HG03025 (cell line): Measurements from ENCODE around the gene SLC39A7.
A peak's percentile ranks its signal among the peaks of the same experiment; 100 is the strongest.

Experiments
- ATAC-seq: cut with Tn5 transposase; IDR thresholded peaks from one replicate; pipeline ENCODE4 v1.9.1; 2021; ENCODE audit warnings: mild to moderate bottlenecking, moderate library complexity; ENCODE audit not compliant: unreplicated experiment, low FRiP score

SLC39A7 gene

DNA sequence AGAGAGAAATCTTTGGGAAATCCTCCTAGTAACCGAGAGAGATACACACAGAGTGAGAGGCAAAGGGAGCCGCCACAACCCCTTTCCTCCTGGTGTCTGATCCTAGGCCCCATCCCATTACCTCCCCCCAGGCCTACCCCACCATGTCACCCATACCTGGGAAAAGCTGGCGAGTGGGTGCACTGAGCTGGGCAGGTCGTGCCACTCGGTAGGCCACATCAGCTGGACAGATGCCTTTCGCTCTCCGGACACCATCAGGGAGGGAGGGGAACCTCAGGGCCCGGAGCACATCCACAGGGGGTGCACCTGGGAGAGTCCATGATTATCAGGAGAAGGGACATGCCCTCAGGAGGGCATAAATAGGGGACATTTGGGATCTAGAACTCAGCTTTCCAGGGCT, 11.5 kb upstream of the SLC39A7 start:
- no peak for ATAC-seq

DNA sequence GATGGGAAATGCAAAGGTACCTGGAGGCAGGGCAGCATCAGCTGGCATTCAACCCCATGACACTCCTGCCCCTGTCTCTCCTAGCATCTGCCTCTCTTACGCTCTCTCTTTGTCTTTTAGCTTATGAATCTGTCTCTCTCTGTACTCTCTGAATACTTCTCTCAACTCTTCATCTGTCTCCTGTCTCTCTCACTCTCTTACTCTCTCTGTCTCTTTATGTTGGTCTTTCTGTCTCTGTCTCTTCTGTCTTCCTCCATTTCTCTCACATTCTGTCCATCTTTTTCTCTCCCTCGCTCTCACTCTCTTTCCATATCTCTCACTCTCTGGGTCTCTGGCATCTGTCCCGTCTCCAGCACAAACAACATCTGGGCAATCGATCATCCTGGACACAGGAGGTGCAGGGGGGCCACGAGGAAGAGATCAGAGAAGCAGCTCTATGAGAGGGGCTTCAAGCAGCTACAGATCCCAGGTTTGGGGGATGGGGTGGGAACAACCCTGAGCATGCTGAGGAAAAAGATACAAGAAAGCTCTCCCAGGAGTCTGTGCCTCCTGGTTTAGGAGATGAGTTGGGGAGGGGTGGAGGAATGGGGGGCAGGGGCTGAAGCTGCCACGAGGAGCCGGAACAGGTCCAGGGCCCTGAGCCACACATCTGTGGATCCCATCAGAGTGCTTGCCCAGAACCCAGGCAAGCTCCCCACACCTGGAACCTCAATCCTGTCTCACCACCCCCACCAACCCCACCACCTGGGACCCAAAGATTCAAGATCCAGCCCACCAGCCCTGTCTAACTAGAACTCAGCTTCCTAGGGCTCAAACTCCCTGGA, 10.8 kb upstream of the SLC39A7 start:
- ATAC-seq: no peak

DNA sequence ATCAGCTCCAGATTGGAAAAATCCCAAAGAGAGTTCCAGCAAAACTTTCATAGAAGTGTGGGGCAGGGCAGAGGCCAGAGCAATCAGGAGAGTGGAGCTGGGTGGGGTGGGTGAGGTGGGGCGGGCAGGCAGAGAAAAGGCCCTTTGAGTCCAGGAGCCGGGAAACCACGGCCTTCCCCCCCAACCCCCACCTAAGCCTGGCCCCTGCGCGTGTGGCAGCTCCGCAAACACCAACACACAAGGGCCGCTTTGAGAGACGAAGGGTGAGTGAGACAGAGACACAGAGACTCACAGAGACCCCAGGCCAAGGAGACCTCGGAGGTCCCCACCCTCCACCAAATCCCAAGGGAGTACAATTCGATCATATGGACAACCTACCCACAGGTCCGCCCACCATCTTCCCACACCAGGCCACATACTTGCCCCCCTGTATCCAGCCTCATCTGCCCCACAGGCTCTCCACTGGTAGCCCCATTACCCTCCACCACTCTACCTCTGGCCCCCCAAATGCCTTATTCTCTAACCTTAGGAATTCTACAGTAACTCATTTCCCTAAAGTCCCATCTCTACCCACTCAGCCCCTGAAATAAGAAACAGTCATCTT, 10.1 kb upstream of the SLC39A7 start:
- ATAC-seq: no peak

DNA sequence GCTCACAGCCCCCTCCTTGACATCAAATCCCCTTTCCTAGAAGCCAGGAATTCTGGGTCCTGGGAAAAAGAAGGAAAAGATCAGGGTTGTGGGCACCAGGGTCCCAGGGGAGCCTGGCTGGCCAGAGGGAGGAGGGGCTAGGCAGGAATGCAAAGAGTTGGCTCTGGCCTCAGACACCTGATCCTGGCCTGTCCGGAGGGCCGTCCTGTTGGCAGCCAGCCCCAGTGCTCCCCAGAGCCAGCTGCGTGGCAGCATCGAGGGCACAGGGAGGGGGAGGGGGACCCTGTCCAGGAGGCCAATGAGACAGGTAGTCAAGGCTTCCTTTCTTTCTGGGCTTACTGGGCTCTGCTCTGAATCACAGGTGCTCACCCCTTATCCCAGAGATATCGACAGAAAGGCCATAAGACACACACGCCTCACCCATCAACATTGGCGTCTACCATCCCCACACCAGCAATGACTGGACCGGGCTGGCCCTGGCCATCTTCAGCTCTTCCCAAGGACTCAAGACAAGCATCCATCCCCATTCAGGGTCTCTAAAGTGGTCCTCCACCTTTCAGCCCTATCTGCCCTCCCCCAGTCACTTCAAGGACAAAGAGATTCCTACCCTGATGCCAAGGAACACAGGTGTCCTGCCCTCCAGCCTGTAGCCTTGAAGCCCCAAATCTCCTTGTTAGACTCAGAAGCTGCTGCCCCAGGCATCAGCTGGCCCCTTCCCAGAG, 9.1 kb upstream of the SLC39A7 start:
- ATAC-seq: no peak

DNA sequence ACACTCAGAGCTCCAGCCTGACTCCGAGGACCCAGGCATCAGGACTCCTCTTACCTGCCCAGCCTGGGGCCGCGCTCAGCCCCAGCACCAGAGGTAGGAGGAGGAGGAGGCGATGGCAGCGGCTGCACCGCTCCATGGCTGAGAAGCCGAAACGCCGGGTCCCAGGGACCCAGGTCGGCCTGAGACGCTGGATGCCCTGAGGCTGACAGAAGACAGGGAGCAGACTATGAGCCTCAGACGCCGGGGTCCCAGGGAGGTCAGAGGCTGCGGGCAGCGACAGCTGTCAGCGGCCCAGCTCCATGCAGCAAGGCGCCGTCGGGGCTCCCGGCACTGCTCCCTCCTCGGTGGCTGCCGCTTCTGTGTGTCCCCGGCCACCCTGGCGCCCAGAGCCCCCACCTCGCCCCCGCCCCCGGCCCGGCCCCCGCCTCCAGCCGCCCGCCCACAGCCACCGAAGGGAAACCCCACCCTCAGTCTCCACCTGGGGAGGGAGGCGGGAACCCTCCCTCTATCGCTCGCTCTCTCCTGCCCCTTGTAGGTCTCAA, 8.5 kb upstream of the SLC39A7 start, which contains the start of gene COL11A2:
COL11A2 (minus strand) TSS at position 363 of the 542 bp plus-strand sequence; CDS start at position 136, 227 bp downstream.
- ATAC-seq: no peak

DNA sequence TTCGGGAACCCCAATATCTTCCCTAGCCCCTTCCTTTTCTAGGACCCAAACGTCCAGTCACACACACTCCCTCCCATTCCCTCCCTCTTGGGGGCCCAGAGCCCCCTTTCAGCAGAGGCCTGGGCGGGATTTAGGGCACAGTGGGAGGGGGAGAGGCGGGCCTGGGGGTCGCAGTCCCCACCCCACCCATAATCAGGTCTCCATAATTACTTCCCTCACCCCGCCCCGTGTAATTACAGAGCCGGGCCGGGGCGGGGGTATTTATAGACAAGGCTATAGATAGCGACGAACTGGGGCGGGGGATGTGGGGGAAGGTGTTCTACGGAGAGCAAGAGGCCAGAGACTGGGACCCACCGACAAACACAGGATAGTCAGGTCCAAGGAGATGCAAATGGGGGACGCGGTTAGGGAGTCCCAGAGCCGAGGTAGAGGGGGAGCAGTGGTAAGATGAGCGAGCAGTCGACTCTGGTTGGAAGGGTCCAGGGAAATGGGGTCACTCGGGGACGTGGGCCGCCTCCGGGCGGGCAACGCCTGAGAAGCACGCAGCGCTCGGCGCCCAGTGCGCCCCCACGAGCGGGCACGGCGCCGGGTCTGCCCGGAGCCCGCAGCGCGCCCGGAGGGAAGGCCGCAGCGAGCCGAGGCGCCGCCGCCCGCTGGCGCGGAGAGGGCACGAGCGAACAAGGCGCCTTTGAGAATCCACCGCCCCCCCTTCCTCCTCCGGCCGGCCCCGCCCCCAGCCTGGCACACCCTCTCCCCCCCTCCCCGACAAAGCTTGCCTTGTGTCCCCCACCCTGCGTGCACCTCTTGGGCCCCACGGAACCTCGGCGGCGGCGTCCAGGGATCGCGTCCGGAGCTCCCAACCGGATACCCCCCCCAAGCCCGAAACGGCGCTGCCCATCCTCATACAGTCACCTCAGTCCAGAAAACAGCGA, 7.7 kb upstream of the SLC39A7 start:
- ATAC-seq: no peak

DNA sequence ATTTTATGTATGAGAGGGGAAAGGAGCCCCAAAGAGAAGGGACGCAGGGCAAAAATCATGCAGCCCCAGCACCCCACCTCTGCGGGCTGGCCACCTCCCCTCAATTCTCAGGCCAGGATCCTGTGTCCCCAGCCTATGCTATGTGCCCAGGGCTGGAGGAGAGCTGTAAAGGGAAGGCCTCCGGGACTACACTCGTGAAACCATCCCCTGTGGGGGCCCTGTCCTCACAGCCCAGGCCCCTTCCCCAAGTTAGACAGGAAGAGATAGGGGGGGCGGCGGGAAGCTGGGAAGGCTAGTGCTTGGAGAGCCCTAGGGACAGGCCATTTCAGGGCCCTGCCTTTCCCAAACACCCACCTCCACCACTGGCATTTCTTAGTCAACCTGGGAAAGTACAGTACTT, 7.0 kb upstream of the SLC39A7 start:
- no peak for ATAC-seq

DNA sequence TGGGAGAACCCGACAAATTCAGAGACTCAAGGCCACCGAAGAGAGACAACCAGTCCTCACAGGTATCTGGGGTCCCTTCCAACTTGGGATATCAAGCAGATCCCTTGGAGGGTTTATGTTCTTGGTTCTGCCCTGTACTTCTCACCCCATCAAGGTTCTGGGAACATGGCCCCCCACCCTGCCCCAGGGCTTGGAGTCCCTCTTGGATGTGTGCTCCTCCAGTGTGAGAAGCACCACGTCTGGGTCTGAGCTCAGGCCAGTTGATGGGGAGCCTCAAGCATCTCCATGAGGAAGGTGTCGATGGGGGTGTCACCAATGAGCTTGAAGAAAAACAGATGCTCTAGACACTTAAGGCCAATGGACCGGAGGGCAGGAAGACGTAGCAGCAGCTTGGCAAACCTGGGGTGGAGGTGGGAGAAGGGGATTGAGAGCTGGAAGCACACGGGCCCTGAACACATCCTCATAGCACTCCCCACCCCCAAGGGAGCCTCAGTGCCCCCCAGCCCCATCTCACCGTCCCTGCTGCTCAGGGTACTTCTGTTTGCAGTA, 6.2 kb upstream of the SLC39A7 start:
- no peak for ATAC-seq

DNA sequence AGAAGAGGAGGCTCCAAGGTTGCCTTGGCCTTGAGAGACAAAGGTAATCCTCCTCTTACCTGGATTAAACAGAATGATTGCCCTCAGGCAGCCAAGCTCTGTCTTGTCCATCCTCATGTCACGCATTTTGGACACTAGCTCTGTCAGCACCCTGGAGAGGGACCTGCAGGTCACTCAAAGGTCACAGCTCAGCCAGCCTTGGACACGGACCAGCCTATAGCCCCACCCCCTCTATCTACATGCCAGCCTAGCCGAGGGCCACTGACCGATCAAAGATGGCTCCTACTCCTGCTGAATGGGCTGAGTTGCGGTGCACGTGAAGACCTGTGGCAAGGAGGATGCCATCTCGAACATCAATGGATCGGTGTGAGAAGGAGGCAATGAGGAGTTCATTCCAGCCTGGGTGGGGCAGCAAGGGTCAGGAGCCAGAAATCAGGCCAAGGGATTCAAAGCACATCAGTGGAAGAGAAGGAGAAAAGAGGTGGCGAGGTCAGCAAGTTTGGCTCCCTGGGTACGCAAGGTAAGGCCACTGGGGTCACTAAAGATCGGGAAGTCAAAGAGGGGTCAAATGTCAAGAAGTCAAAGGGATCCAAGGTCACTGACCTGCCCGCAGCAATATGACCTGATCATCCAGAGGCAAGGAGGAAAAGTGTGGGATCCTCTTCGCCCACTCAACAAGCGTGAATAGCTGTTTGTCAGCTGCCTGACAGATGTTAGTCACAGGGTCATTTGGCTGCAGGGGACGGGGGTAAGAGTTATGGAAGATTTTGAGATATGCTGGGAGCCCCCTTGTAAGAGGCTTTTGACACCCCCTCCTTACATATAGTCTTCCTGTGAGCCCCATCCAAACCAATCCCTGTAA, 5.1 kb upstream of the SLC39A7 start:
- no peak for ATAC-seq

DNA sequence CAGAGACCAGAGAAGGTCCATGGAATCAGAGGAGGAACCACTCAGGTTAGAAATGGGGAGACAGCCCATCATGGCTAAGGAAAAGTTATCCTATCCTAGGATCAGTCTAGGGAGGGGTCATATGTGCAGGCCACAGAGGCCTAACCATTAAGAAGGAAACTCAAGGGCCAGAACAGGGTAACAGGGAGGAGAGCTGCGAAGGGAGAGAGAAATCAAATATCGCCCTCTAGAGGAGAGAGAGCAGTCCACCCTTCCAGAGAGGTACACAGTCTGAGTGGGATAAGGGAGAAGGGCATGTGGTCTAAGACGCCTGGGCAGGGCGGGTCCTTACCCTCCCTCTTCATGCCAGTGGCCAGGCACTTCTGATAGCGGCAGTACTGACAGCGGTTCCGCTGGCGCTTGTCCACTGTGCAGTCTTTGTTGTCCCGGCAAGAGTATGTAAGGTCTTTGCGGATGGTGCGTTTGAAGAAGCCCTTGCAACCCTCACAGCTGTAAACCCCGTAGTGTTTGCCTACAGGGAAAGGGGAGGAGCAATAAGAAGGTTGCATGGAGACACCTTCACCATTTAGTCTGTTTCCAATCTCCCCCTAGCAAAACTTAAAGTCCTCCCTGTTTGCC, 3.1 kb upstream of the SLC39A7 start:
- no peak for ATAC-seq

DNA sequence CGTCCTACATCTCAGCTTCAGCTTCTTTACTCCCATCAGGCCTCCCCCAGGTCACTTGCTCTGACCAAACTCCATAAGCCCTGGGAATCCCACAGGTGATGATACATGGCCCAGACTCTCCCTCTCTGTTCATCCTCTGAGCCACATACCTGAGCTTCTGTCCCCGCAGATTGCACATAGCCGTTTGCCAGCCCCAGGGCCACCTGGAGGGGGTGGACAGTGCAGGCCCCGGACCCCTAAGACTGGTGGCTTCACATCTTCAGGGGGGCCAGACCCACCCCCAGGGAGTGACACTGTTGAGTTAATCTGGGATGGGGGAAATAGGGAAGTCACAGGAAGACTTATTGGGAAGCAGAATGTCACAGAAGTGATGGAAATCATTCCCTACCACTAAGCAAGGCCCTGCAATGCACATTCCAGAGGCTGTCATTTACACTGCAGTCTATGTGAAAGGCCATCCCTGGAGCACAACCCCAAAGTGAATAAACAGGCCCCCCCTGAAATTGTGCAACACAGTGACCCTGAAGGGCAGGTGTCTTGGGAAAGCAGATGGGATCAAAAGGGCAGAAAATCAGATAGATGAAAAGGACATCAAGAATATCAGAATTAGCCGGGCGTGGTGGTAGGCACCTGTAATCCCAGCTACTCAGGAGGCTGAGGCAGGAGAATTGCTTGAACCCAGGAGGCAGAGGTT, 2.4 kb upstream of the SLC39A7 start:
- ATAC-seq: no peak

DNA sequence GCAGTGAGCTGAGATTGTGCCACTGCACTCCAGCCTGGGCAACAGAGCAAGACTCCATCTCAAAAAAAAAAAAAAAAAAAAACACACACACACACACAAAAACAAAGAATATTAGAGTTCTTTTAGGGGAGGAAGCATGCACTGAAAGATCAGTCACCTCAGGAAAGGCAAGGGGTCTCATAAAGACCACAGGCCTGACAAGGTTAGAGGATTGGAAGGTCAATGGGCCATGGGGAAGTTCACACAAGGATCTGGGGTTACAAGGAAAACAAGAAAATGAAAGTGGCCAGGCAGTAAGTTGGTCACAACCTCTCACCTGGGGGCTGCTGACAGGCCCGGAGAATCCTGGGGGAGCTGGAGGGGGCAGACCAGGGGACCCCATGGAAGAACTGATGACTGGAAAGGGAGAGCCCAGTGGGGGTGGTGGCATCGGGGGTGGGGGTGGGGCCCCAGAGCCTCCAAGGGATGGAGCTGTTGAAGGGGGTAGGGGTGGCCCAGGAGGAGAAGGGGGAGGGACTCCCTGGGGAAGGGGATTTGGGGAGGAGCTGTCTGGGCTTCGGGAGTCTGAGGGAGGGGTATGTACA, 1.7 kb upstream of the SLC39A7 start:
- ATAC-seq: no peak

DNA sequence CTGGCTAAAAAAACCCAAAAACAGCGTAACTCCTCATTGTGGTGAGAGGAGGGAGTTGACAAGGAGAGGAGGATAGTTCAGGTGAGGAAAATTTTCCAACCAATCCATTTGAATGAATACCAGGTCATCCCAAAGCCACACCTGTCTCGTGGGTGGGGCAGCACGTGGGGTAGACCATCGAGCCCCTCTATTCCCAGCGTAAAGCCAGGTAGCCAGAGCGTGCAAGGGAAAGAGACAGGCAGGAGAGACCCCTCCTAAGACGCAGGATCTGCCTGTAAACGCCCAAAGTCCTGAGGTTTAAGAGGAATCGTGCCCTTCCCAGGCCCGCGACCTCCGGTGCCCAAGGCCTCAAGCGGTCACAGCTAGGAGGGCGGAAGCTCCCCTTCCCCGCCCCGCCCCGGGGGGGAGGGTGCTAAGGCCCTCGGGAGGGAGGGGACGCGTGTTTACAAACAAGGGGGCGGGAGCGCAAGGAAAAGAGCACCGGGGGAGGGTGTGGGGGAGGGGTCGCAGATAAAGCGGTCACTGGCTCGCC, 914 bp upstream of the SLC39A7 start:
- ATAC-seq: peak; percentile 6

DNA sequence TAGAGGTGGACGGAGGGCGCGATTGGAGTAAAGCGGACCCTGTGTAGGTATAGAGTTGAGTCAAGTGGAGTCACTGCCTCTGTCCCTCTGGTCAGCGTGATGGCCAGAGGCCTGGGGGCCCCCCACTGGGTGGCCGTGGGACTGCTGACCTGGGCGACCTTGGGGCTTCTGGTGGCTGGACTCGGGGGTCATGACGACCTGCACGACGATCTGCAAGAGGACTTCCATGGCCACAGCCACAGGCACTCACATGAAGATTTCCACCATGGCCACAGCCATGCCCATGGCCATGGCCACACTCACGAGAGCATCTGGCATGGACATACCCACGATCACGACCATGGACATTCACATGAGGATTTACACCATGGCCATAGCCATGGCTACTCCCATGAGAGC, 479 bp downstream of the SLC39A7 start:
- no peak for ATAC-seq

DNA sequence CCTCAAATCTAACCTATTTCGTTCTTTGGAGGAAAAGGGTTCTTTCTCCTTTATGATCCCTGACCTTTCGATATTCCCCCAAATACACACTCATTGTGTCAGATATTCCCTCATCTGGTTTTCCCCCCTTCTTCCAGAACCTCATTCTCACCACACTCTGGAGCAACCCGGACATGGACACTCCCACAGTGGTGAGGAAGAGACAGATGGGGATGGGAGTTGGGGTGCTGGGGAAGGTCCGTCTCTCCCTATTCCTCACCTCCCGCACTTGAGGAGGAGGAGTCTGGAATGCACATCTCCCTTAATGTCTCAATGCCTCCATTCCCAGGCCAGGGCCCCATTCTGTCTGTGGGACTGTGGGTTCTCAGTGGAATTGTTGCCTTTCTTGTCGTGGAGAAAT, 1.3 kb downstream of the SLC39A7 start:
- no peak for ATAC-seq

DNA sequence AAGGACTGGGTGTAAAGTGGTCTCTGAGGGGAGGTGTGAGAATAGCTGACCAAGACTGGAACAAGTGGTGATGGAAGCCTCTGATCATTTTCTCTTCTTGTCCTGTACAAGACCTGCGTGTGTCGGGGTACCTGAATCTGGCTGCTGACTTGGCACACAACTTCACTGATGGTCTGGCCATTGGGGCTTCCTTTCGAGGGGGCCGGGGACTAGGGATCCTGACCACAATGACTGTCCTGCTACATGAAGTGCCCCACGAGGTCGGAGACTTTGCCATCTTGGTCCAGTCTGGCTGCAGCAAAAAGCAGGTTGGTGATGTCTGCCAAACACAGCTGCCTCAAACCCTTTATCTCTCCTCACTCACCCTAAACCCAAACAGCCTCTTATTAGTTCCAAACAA, 2.1 kb downstream of the SLC39A7 start:
- ATAC-seq: no peak

DNA sequence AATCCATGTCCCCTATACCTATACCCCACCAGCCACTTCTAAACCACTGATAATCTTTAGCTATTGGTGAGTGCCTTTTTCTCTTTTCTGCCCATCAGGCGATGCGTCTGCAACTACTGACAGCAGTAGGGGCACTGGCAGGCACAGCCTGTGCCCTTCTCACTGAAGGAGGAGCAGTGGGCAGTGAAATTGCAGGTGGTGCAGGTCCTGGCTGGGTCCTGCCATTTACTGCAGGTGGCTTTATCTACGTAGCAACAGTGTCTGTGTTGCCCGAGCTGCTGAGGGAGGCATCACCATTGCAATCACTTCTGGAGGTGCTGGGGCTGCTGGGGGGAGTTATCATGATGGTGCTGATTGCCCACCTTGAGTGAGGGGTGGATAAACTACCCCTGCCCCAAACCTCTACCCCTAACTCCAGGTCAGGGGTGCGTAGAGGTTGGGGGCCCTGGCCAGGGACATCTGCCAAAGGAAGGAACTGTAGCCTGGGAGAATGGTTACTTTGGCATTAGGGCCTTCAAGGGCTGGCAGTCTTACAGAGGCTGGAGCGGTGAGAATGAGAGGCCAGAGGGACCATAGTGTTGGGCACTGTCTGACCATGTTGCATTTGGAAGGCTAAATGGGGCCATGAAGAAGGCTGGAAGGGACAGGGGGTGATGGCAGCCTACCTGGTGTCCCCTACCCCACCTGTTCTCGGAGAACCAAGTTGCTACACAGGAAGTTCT, 2.9 kb downstream of the SLC39A7 start:
- no peak for ATAC-seq
